Measurements from ENCODE around the gene EEA1. TPM values are rescaled to one million over a fixed set of nuclear protein-coding genes. Genes with fewer than 3 reads are reported as not detected.

Gene EEA1
- total RNA-seq, 4 donors from 2014 or later = 13.2 to 78.4 (median 25.3) TPM

DNA sequence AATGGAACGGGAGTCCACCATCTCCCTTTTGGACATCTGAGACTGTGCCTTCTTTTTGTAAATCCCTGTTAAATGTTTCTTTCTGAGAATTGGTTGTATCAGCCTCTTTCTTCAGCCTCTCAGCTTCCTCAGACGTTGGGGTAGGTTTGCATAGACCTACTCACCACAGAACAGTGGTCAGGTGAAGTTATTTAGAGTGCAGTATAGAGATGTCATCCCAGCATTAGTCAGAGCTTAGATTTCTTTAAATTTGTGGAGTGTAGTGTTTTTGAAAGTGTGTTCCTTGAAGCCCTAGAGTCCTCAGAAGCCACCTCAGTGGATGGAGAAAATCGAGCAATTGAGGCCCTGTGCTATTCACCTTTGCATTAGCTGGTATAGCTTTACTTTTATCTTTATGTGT, 8.9 kb upstream of the EEA1 start:
- no peaks in the 10 kb centered on the region for H3K36me3 ChIP-seq
- H3K27me3 ChIP-seq = no peaks in the 10 kb centered on the region
- no peak overlapping the region for H3K27ac ChIP-seq
- no peaks in the 10 kb centered on the region for H3K9me3 ChIP-seq
- DNase-seq = no peak
- no peak overlapping the region for H3K4me3 ChIP-seq
- TF ChIP-seq POLR2A (IDR thresholded peaks at IDR 0.05) (no peak), CTCF (IDR thresholded peaks at IDR 0.05) (no peak)
- H3K4me1 ChIP-seq = no peaks in the 10 kb centered on the region

- no peaks in the 10 kb centered on the region for H3K36me3 ChIP-seq
- H3K27me3 ChIP-seq = no peaks in the 10 kb centered on the region
- no peak for TF ChIP-seq POLR2A (IDR thresholded peaks at IDR 0.05)
- TF ChIP-seq CTCF (IDR thresholded peaks at IDR 0.05) = no peak
- no peak overlapping the region for H3K4me3 ChIP-seq
- H3K27ac ChIP-seq = no peak overlapping the region
- no peaks in the 10 kb centered on the region for H3K9me3 ChIP-seq
- DNase-seq = no peak
- H3K4me1 ChIP-seq = no peaks in the 10 kb centered on the region
These were observed 4.5 kb upstream of the EEA1 start for GRCh38 chr12:92933606-92934005.

GRCh38 chr12:92930421-92930820, 1.3 kb upstream of the EEA1 start:
- TF ChIP-seq CTCF (IDR thresholded peaks at IDR 0.05) (no peak), POLR2A (IDR thresholded peaks at IDR 0.05) (no peak)
- no peak for DNase-seq
- H3K36me3 ChIP-seq = no peaks in the 10 kb centered on the region
- peak overlapping the region in 1 of 4 donors; percentile 97 for H3K27ac ChIP-seq
- no peaks in the 10 kb centered on the region for H3K27me3 ChIP-seq
- peaks cover 0 to 13% (median 4%) of the 10 kb centered on the region in 4 donors for H3K4me1 ChIP-seq
- no peaks in the 10 kb centered on the region for H3K9me3 ChIP-seq
- no peak overlapping the region for H3K4me3 ChIP-seq

- no peaks in the 10 kb centered on the region for H3K27me3 ChIP-seq
- no peaks in the 10 kb centered on the region for H3K36me3 ChIP-seq
- DNase-seq = no peak
- H3K27ac ChIP-seq = peak overlapping the region; percentile 95 to 99 (median 98)
- no peaks in the 10 kb centered on the region for H3K9me3 ChIP-seq
- peaks cover 0 to 13% (median 4%) of the 10 kb centered on the region in 4 donors for H3K4me1 ChIP-seq
- peak overlapping the region; percentile 71 to 98 (median 84) for H3K4me3 ChIP-seq
- no peak for TF ChIP-seq CTCF (IDR thresholded peaks at IDR 0.05)
- TF ChIP-seq POLR2A (IDR thresholded peaks at IDR 0.05) = no peak
These were observed 888 bp upstream of the EEA1 start for GRCh38 chr12:92929983-92930382.

GRCh38 chr12:92928421-92928961, 604 bp downstream of the EEA1 start:
- peak overlapping the region; percentile 95 to 99 (median 98) for H3K27ac ChIP-seq
- peak in 2 of 3 donors; percentile 55 to 70 for DNase-seq
- H3K36me3 ChIP-seq = no peaks in the 10 kb centered on the region
- peaks cover 0 to 13% (median 4%) of the 10 kb centered on the region in 4 donors for H3K4me1 ChIP-seq
- H3K4me3 ChIP-seq = peak overlapping the region; percentile 71 to 98 (median 84)
- no peaks in the 10 kb centered on the region for H3K9me3 ChIP-seq
- H3K27me3 ChIP-seq = no peaks in the 10 kb centered on the region
- no peak for TF ChIP-seq POLR2A (IDR thresholded peaks at IDR 0.05)

GRCh38 chr12:92927436-92928281, 1.4 kb downstream of the EEA1 start:
- no peak for TF ChIP-seq POLR2A (IDR thresholded peaks at IDR 0.05)
- TF ChIP-seq CTCF (IDR thresholded peaks at IDR 0.05) = no peak
- H3K4me3 ChIP-seq = peak overlapping the region; percentile 71 to 98 (median 84)
- H3K27me3 ChIP-seq = no peaks in the 10 kb centered on the region
- no peaks in the 10 kb centered on the region for H3K36me3 ChIP-seq
- DNase-seq = no peak
- H3K4me1 ChIP-seq = peaks cover 0 to 13% (median 4%) of the 10 kb centered on the region in 4 donors
- H3K27ac ChIP-seq = peak overlapping the region; percentile 95 to 99 (median 98)
- H3K9me3 ChIP-seq = no peaks in the 10 kb centered on the region

Measured in Peyer's patch (tissue), 4 donors.